GM21526 (cell line): ENCODE measurements around the gene IRAK2.
A peak's percentile ranks its signal among the peaks of the same experiment; 100 is the strongest.

ENCODE experiments used
- ATAC-seq: cut with Tn5 transposase; IDR thresholded peaks from one replicate; pipeline ENCODE4 v1.9.1; 2021; ENCODE audit warnings: moderate library complexity; ENCODE audit not compliant: unreplicated experiment, low FRiP score

IRAK2 gene

GRCh38 chr3:10277115-10277625 is 112.5 kb downstream of the IRAK2 start:
- no peak for ATAC-seq

- ATAC-seq, result no peak
These were observed 113.8 kb downstream of the IRAK2 start for GRCh38 chr3:10278501-10278900.

GRCh38 chr3:10279384-10280176 is 114.9 kb downstream of the IRAK2 start:
- ATAC-seq, result no peak

GRCh38 chr3:10280177-10280529 is 115.4 kb downstream of the IRAK2 start:
- ATAC-seq, result no peak

- ATAC-seq, result no peak
These were observed 115.9 kb downstream of the IRAK2 start for GRCh38 chr3:10280571-10280970.

- ATAC-seq, result no peak
These were observed 117.2 kb downstream of the IRAK2 start for GRCh38 chr3:10281951-10282350.

GRCh38 chr3:10283638-10284037 is 118.9 kb downstream of the IRAK2 start:
- no peak for ATAC-seq

- no peak for ATAC-seq
These were observed 119.8 kb downstream of the IRAK2 start for GRCh38 chr3:10284496-10284895.

- ATAC-seq, result no peak
These were observed 120.8 kb downstream of the IRAK2 start for GRCh38 chr3:10285272-10286132.

- no peak for ATAC-seq
These were observed 121.4 kb downstream of the IRAK2 start for GRCh38 chr3:10286133-10286524.

GRCh38 chr3:10286596-10287295 is 122.0 kb downstream of the IRAK2 start:
- ATAC-seq, result no peak

- ATAC-seq, result no peak
These were observed 123.3 kb downstream of the IRAK2 start for GRCh38 chr3:10287936-10288574.

- no peak for ATAC-seq
These were observed 123.8 kb downstream of the IRAK2 start for GRCh38 chr3:10288575-10288960.

GRCh38 chr3:10289077-10289476 is 124.4 kb downstream of the IRAK2 start:
- no peak for ATAC-seq

- no peak for ATAC-seq
These were observed 125.2 kb downstream of the IRAK2 start for GRCh38 chr3:10289787-10290355.

- ATAC-seq, result no peak
These were observed 125.9 kb downstream of the IRAK2 start for GRCh38 chr3:10290481-10291176.

GRCh38 chr3:10291641-10292040 is 126.9 kb downstream of the IRAK2 start:
- no peak for ATAC-seq

GRCh38 chr3:10292505-10293419 is 128.0 kb downstream of the IRAK2 start, which contains the start of gene GHRL:
Gene GHRL, minus strand, starts transcription at chr3:10292947. Its CDS starts 2,767 bp downstream, at chr3:10290180.
- peak; percentile 50 for ATAC-seq
